GM10266 (cell line): ENCODE results near the gene NAT14.

ENCODE experiments used
- DNase-seq: peaks from one replicate; pipeline ENCODE4 v3.0.0; 2012; ENCODE audit errors: extremely low spot score
- CTCF ChIP-seq: IDR thresholded peaks from 2 replicates; pipeline ENCODE4 v1.5.1; 2012; ENCODE audit warnings: mild to moderate bottlenecking, low read depth; ENCODE audit not compliant: control insufficient read depth, insufficient read depth; ENCODE audit errors: missing control alignments

The NAT14 gene

GRCh38 chr19:55503502-55504251, 18.7 kb downstream of the NAT14 start:
- TF ChIP-seq CTCF: peak; percentile 99
- peak; percentile 98 for DNase-seq

GRCh38 chr19:55504252-55504603, 19.2 kb downstream of the NAT14 start:
- no peak for DNase-seq
- TF ChIP-seq CTCF: no peak

- no peak for DNase-seq
- TF ChIP-seq CTCF: no peak
These were observed 20.0 kb downstream of the NAT14 start for GRCh38 chr19:55504981-55505380.

- TF ChIP-seq CTCF: no peak
- no peak for DNase-seq
These were observed 23.1 kb downstream of the NAT14 start for GRCh38 chr19:55508120-55508519.

GRCh38 chr19:55516878-55517620, 32.1 kb downstream of the NAT14 start:
- peak; percentile 95 for TF ChIP-seq CTCF
- DNase-seq: peak; percentile 100

GRCh38 chr19:55519451-55520311, 34.7 kb downstream of the NAT14 start:
- DNase-seq: no peak
- TF ChIP-seq CTCF: no peak
